HepG2 (cell line): ENCODE results near the gene AHNAK. TPM values are rescaled to one million over a fixed set of nuclear protein-coding genes. Genes with fewer than 3 reads are reported as not detected.
A peak's percentile ranks its signal among the peaks of the same experiment; 100 is the strongest.

ENCODE experiments used
- ATAC-seq: fragments of 200-7000 bp; cut with Tn5 transposase; 3 replicates; pipeline ENCODE4 v1.9.1; 2020; ENCODE audit warnings: mild to moderate bottlenecking, moderate library complexity
- BruUV-seq: library from RNA; stranded (reverse); fragments of 400-500 nt; replicated peaks from 2 replicates; lab custom pipeline; 2021; lab: Mats Ljungman, UMichigan
- CTCF ChIA-PET: fragments of 300-600 bp; formaldehyde crosslinking; extraction: SDS; loops from one replicate; lab custom pipeline; 2021; ENCODE audit warnings: low total read pairs, inconsistent platforms, low intra/inter-chr PET ratio; lab: Yijun Ruan, JAX
- POLR2A ChIA-PET: fragments of 350-600 bp; sonication (Branson Sonifier 250); formaldehyde crosslinking; loops from one replicate; lab custom pipeline; 2020; ENCODE audit warnings: antibody characterized with exemption, inconsistent platforms; lab: Yijun Ruan, JAX
- DNase-seq: peaks from one replicate; pipeline ENCODE4 v3.0.0-alpha.2; 2015; ENCODE audit warnings: low spot score
- FAIRE-seq: peaks from 3 replicates; lab custom pipeline; 2011; peaks lifted over from hg19 to GRCh38; lab: Jason Lieb, UNC
- H2AFZ ChIP-seq: one replicate; pipeline ENCODE4 v1.6.1; 2011; ENCODE audit warnings: low read length, inconsistent platforms
- H3K27ac ChIP-seq: fragments of 300-600 bp; 3 replicates; pipeline ENCODE4 v1.8.0; 2011; ENCODE audit warnings: mixed run types, mild to moderate bottlenecking, mixed read lengths, low read length, inconsistent platforms; ENCODE audit not compliant: insufficient read depth; ENCODE audit errors: extremely low read length
- H3K27me3 ChIP-seq, 2 experiments: fragments of 200-600 bp in 1 of 2; 2 replicates in 1 of 2; 3 replicates in 1 of 2; pipeline versions ENCODE4 v1.6.0 to v1.8.0; 2011; ENCODE audit warnings: low read length in 2 of 2, mild to moderate bottlenecking in 2 of 2, moderate library complexity in 2 of 2, inconsistent platforms in 1 of 2; ENCODE audit not compliant: insufficient read depth in 2 of 2, control insufficient read depth in 1 of 2
- H3K36me3 ChIP-seq, 2 experiments: fragments of 200-600 bp in 1 of 2; replicated peaks in 1 of 2; 2 replicates in 1 of 2; 3 replicates in 1 of 2; pipeline versions ENCODE4 v1.5.1 to v1.8.0; 2011; ENCODE audit warnings: low read length in 2 of 2, inconsistent platforms in 1 of 2; ENCODE audit not compliant: insufficient read depth in 2 of 2, control insufficient read depth in 1 of 2
- H3K4me1 ChIP-seq: 2 replicates; pipeline ENCODE4 v1.5.1; 2012; ENCODE audit warnings: low read length, inconsistent platforms; ENCODE audit not compliant: insufficient read depth
- H3K4me2 ChIP-seq: 2 replicates; pipeline ENCODE4 v1.6.0; 2011; ENCODE audit warnings: low read depth, low read length, inconsistent platforms
- H3K4me3 ChIP-seq, 3 experiments: fragments of 200-600 bp in 1 of 3; sonication (generic), shearing (Covaris generic) in 1 of 3; replicated peaks in 1 of 3; 2 replicates each; pipeline ENCODE4 v1.5.1; 2011 to 2016; ENCODE audit warnings: low read length in 3 of 3, inconsistent platforms in 2 of 3, low read depth in 2 of 3, mild to moderate bottlenecking in 2 of 3, control low read depth in 1 of 3, mixed read lengths in 1 of 3; ENCODE audit not compliant: insufficient read depth in 1 of 3
- H3K79me2 ChIP-seq: one replicate; pipeline ENCODE4 v1.6.1; 2011; ENCODE audit warnings: low read length, inconsistent platforms; ENCODE audit not compliant: insufficient read depth
- H3K9ac ChIP-seq: 2 replicates; pipeline ENCODE4 v1.6.0; 2011; ENCODE audit warnings: mild to moderate bottlenecking, low read depth, low read length, inconsistent platforms; ENCODE audit not compliant: insufficient read depth
- H3K9me3 ChIP-seq: 2 replicates; pipeline ENCODE4 v1.5.1; 2012; ENCODE audit warnings: mild to moderate bottlenecking, low read length
- H4K20me1 ChIP-seq: 2 replicates; pipeline ENCODE4 v1.6.0; 2011; ENCODE audit warnings: inconsistent platforms, mild to moderate bottlenecking, low read length, moderate library complexity; ENCODE audit not compliant: insufficient read depth
- HNF4A ChIP-seq: sonication (generic); formaldehyde crosslinking; IDR thresholded peaks from 2 replicates; pipeline ENCODE4 v1.4.0; 2020; ENCODE audit warnings: missing genetic modification reagents
- NFKB2 ChIP-seq: sonication (generic); formaldehyde crosslinking; IDR thresholded peaks from 2 replicates; pipeline ENCODE4 v1.4.0; 2020; ENCODE audit warnings: missing genetic modification reagents, borderline replicate concordance
- PRDM15 ChIP-seq: sonication (generic); formaldehyde crosslinking; IDR thresholded peaks from 2 replicates; pipeline ENCODE4 v1.4.0; 2020; ENCODE audit warnings: missing genetic modification reagents
- THAP8 ChIP-seq: sonication (generic); formaldehyde crosslinking; IDR thresholded peaks from 2 replicates; pipeline ENCODE4 v1.5.1; 2020; ENCODE audit warnings: missing genetic modification reagents, mild to moderate bottlenecking, borderline replicate concordance
- ZFX ChIP-seq: sonication (generic); formaldehyde crosslinking; IDR thresholded peaks from 2 replicates; pipeline ENCODE4 v1.4.0; 2020; ENCODE audit warnings: mild to moderate bottlenecking, low read depth, missing genetic modification reagents, moderate library complexity
- ZFY ChIP-seq: sonication (generic); formaldehyde crosslinking; IDR thresholded peaks from 2 replicates; pipeline ENCODE4 v1.4.0; 2020; ENCODE audit warnings: missing genetic modification reagents
- ZNF263 ChIP-seq: sonication (generic); formaldehyde crosslinking; IDR thresholded peaks from 2 replicates; pipeline ENCODE4 v1.4.0; 2020; ENCODE audit warnings: missing genetic modification reagents
- ZNF687 ChIP-seq: sonication (generic); formaldehyde crosslinking; IDR thresholded peaks from 2 replicates; pipeline ENCODE4 v1.5.1; 2020; ENCODE audit warnings: mild to moderate bottlenecking, missing genetic modification reagents, moderate library complexity
- ZNF768 ChIP-seq: sonication (generic); formaldehyde crosslinking; IDR thresholded peaks from 2 replicates; pipeline ENCODE4 v1.4.0; 2020; ENCODE audit warnings: missing genetic modification reagents
- ZSCAN9 ChIP-seq: IDR thresholded peaks from 2 replicates; pipeline ENCODE4 v1.6.1; 2016; ENCODE audit warnings: borderline replicate concordance
- WGBS: methylation state at CpG from one replicate; pipeline ENCODE4 v1.1.6; 2017; ENCODE audit warnings: low lambda C conversion rate; 5-methylcytosine and 5-hydroxymethylcytosine counted together
- in situ Hi-C: cut with HindIII; loops from 2 replicates; pipeline ENCODE4 v1.10.0; 2017; ENCODE audit warnings: low pct_unique_long_range_greater_than_20kb; ENCODE audit not compliant: extremely low pct_ligation_motif_present
- intact Hi-C: fragments of 100-400 bp; cut with micrococcal nuclease; formaldehyde crosslinking; loops from one replicate; pipeline ENCODE4 v1.10.0; 2022; ENCODE audit not compliant: unreplicated experiment
- polyA plus RNA-seq, 8 experiments: library from polyadenylated mRNA; depleted of rRNA in 3 of 8; stranded (reverse) in 7 of 8; unstranded in 1 of 8; fragments of >200 nt; fragmentation: Illumina TruSeq in 4 of 8; extraction: Trizol in 4 of 8; gene quantifications; 2 replicates each; pipeline versions ENCODE4 v1.2.1 to v1.2.3, GENCODE V29; 2011 to 2016; ENCODE audit warnings: low read depth in 4 of 8, missing spikeins in 1 of 8, mixed read lengths in 1 of 8; ENCODE audit not compliant: insufficient read depth in 1 of 8
- total RNA-seq, 5 experiments: library from RNA; depleted of rRNA; stranded (reverse); fragments of >200 nt; fragmentation: Illumina TruSeq; extraction: Trizol; gene quantifications; 2 replicates each; pipeline ENCODE4 v1.2.3, GENCODE V29; 2016; ENCODE audit warnings: low read depth in 1 of 5

AHNAK gene
- total and polyA plus RNA-seq, 2 of the 13 experiments (the other 11 are each of a cell fraction or from before 2014, with no cell fraction given), result 23.4 to 25.0 TPM

GRCh38 chr11:62400760-62401159 lies 145.8 kb downstream of the AHNAK start:
- ChIA-PET CTCF (no interaction called here), POLR2A (interaction anchor here (1.1 to 1.4 kb wide), 2 partner anchors 157 to 173 kb away, joined by 3 to 4 read pairs; partner anchors contain the start of gene EEF1G)
- no peaks in the 10 kb centered on the region for H3K36me3 ChIP-seq
- no peak overlapping the region for H3K4me3 ChIP-seq
- peaks cover 5 to 43% of the 10 kb centered on the region in 2 experiments; a peak in 4 of 5 replicates for H3K27me3 ChIP-seq
- H2AFZ ChIP-seq, result no peak overlapping the region
- intact Hi-C loops, result no loop called here
- H3K4me1 ChIP-seq, result peaks cover 52% of the 10 kb centered on the region
- FAIRE-seq, result no peak
- DNase-seq, result no peak
- H4K20me1 ChIP-seq, result no peaks in the 10 kb centered on the region
- WGBS, result 5% methylated on average over 4 of the region's 9 CpGs
- ATAC-seq, result peak; percentile 44
- no peak overlapping the region for H3K27ac ChIP-seq
- H3K79me2 ChIP-seq, result no peaks in the 10 kb centered on the region
- no peak overlapping the region for H3K9ac ChIP-seq
- no TSS peak for BruUV-seq
- no peaks in the 10 kb centered on the region for H3K9me3 ChIP-seq
- peak overlapping the region; percentile 54 for H3K4me2 ChIP-seq
- TF ChIP-seq ZSCAN9 (CRISPR knock-in tag) (no peak), THAP8 (CRISPR knock-in tag) (no peak), ZNF768 (peak; percentile 50; the same call in 1 of the 2 replicates), HNF4A (CRISPR knock-in tag) (no peak), ZNF263 (CRISPR knock-in tag) (0 out of 2 replicates have a peak, but pooled peaks have one; percentile 53), PRDM15 (CRISPR knock-in tag) (no peak), NFKB2 (peak; percentile 30; the same call in 1 of the 2 replicates), ZFY (CRISPR knock-in tag) (0 out of 2 replicates have a peak, but pooled peaks have one; percentile 27), ZNF687 (CRISPR knock-in tag) (peak; percentile 46; the same call in 1 of the 2 replicates), ZFX (CRISPR knock-in tag) (no peak)
- in situ Hi-C loops, result no loop called here
